ENCODE results near the gene GPC1.

GPC1 gene

DNA sequence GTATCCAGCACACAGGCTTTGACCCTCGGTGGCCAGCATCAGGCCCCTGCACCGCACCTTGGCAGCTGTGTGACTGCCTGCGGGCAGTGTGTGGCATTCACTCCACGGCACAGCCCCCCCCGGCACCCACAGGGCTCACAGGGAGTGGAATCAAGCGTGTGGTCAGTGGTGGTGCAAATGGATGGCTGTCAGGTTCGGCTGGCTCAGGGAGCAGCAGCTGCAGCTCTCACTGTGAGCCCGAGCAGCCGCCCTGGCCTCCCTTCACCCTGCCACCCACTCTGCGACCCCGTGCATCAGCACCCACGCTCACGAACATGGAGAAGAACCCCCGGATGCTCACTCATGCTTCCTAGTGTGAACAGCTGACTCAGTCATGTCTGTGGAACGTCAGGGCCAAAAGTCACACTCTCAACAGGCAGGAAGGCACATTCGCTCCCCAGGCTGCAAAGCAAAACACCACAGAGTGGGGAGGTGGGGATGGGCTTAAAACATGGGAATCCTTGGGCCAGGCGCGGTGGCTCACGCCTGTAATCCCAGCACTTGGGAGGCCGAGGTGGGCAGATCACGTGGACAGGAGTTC is 41.5 kb upstream of the GPC1 start:
- no peaks in the 10 kb centered on the region for H3K36me3 ChIP-seq (ENCODE audit: insufficient read depth, low read length)
- no peak overlapping the region for H3K9ac ChIP-seq (ENCODE audit: low read depth, low read length)
- H3K9me3 ChIP-seq (ENCODE audit: control insufficient read depth, insufficient read depth, low read length): no peaks in the 10 kb centered on the region
- peaks cover 10% of the 10 kb centered on the region; the same call in 1 of the 2 replicates for H3K4me1 ChIP-seq (ENCODE audit: insufficient read depth, low read length)

DNA sequence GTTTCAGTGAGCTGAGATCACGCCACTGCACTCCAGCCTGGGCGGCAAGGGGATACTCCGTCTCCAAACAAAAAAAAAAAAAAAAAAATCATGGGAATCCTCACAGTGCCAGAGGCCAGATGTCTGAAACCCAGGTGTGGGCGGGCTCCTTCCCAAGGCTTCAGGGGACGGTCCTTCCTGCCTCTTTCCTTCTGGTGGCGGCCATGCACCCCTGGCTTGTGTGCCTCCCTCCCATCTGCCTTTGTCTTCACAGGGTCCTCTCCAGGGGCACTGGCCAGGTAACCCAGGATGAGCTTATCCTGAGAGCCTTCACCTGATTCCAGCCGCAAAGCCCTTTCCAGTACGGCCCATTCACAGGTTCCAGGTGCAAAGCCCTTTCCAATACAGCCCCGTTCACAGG is 40.9 kb upstream of the GPC1 start:
- Histone ChIP-seq H3K9me3 (ENCODE audit: control insufficient read depth, insufficient read depth, low read length) (no peaks in the 10 kb centered on the region), H3K36me3 (ENCODE audit: insufficient read depth, low read length) (no peaks in the 10 kb centered on the region), H3K4me1 (ENCODE audit: insufficient read depth, low read length) (peaks cover 10% of the 10 kb centered on the region; the same call in 1 of the 2 replicates), H3K9ac (ENCODE audit: low read depth, low read length) (no peak overlapping the region)

DNA sequence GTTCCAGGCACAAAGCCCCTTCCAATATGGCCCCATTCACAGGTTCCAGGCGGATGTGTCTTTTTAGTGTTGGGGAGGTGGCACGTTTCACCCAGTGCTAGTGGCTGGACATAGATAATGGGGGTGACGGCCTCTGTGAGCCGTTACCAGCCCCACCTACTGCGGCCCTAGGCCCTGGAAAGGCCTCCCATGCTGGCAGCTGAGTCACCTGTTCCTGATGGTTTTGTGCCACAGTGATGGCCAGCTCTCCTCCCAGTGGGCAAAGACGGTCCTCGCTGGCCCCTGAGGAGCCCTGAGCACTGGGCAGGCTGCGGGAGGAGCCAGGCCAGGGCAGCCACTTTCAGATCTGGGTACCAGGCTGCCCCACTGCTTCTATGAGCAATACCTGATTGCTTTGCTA is 40.0 kb upstream of the GPC1 start:
- H3K9ac ChIP-seq (ENCODE audit: low read depth, low read length): no peak overlapping the region
- H3K36me3 ChIP-seq (ENCODE audit: insufficient read depth, low read length): no peaks in the 10 kb centered on the region
- H3K9me3 ChIP-seq (ENCODE audit: control insufficient read depth, insufficient read depth, low read length): no peaks in the 10 kb centered on the region

DNA sequence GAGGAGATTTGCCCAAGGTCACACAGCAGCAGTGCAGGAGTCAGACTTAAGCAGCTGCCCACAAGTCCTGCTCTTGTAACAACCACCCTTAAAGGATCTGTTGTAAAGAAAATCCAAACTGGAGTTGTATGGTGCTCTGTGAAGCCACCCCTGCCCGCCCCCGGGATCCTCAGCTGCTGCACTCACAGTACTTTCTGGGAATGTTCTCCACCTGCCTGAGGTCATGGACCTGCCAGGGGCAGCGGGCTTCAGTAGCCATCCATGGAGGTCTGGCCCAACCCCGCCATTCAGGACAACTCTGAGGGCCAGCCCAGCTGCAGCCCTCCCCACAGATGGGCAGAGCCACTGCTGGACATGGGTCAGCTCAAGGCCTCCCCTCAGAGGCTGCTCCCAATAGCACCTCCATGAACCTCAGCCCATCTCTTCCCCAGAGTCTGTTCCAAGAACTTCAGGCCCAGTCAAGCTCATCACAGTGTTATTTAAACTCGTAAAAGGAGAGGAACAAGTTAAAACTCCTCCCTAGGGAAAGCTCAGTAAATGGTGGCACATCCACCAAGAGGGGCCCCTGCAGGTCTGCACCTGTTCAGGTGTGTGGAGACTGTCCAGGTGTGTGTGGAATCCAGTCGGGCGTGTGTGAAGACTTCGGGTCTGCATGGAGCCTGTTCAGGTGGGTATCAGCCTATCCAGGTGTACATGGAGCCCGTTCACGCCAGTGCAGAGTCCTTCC is 39.4 kb upstream of the GPC1 start:
- no peak overlapping the region for H3K9ac ChIP-seq (ENCODE audit: low read depth, low read length)
- no peaks in the 10 kb centered on the region for H3K9me3 ChIP-seq (ENCODE audit: control insufficient read depth, insufficient read depth, low read length)
- H3K4me1 ChIP-seq (ENCODE audit: insufficient read depth, low read length): peaks cover 10% of the 10 kb centered on the region; the same call in 1 of the 2 replicates
- H3K36me3 ChIP-seq (ENCODE audit: insufficient read depth, low read length): no peaks in the 10 kb centered on the region

More for the DNA sequence above, 40.0 kb upstream of the GPC1 start:
- H3K4me1 ChIP-seq (ENCODE audit: insufficient read depth, low read length): peaks cover 10% of the 10 kb centered on the region; the same call in 1 of the 2 replicates

DNA sequence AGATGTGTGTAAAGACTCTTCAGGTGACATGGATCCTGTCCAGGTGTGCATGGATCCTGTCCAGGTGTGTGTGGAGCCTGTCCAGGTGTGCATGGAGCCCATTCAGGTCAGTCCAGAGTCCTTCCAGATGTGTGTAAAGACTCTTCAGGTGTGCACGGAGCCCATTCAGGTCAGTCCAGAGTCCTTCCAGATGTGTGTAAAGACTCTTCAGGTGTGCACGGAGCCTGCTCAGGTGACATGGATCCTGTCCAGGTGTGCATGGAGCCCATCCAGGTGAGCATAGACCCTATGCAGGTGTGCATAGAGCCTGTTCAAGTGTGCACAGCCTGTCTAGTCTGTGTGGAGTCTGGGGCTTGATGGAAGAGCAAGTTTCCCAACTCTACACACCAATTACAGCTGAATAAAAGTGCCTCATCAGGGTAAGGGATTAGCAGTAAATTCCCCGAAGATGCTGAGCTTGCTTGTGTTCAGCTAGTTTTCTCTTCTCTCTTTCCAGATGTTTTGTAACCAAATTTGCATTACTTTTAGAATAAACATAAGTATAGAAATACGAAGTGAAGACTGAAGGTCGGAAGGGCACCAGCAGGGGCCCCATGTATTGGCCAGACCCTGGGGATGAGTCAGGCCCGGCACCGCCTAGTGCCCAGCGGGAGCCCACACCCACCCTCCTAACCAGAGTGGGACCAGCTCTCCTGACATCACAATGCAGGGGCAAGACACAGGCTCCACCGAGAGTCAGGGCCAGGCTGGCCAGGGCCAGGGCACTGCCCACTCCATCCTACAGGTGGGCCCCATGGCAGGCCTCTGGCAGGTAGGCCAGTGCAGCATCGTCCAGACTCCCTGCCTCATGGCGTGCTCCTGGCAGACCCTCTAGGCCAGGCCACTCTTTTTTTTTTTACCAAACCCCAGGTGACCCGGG is 38.6 kb upstream of the GPC1 start:
- Histone ChIP-seq H3K9ac (ENCODE audit: low read depth, low read length) (no peak overlapping the region), H3K36me3 (ENCODE audit: insufficient read depth, low read length) (no peaks in the 10 kb centered on the region), H3K4me1 (ENCODE audit: insufficient read depth, low read length) (peaks cover 10% of the 10 kb centered on the region; the same call in 1 of the 2 replicates), H3K9me3 (ENCODE audit: control insufficient read depth, insufficient read depth, low read length) (no peaks in the 10 kb centered on the region)

DNA sequence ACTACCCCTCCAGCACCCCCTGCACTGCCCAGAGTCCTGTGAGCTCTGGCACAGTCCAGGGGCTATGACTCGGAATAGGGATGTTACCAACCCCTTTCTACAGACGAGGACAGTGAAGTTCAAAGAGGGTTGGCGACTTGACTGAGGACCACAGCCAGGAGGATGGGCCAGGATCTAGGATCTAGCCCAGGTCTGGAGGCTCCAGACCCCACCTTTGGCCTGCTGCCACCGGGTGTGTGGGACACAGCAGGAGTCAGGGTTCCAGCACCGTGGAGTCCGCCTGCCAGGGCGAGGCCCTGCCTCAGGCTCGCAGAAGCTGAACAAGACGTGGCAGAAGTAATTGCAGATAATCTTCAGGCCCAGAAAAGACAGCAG is 37.9 kb upstream of the GPC1 start:
- Histone ChIP-seq H3K36me3 (ENCODE audit: insufficient read depth, low read length) (no peaks in the 10 kb centered on the region), H3K9me3 (ENCODE audit: control insufficient read depth, insufficient read depth, low read length) (no peaks in the 10 kb centered on the region), H3K9ac (ENCODE audit: low read depth, low read length) (no peak overlapping the region), H3K4me1 (ENCODE audit: insufficient read depth, low read length) (peaks cover 6% of the 10 kb centered on the region; the same call in 1 of the 2 replicates)

DNA sequence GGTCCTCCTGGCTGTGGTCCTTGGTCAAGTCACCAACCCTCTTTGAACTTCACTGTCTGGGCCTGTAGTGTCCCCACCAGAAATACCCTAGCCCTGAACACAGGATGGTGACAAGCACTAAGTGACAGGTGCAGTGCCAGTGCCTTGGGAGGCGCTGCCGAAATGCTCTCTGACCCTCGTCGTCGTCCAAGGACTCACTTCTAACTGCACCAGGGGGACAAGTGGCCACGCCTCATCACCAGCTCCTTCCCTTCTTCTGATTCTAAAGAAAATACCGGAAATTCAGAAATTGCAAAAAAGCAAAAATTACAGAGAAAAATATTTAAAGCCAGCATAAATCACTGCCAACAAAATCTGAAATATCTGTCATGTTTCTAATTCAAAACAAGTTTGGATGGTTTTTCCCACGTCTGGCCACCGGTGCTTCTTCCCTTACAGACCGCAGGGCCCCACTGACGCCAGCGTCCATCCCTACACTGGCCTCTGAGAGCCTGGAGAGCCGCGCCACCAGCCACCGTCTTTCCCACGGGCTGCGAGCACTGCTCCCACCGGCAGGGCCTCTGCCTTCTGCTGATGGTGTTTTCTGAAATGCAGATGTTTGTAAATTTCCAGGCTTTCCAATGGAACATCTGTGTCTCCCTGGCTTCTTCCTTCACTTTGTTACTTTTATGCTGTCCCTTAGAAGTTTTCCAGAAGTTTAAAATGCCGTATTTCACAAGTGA is 37.4 kb upstream of the GPC1 start:
- Histone ChIP-seq H3K36me3 (ENCODE audit: insufficient read depth, low read length) (no peaks in the 10 kb centered on the region), H3K9ac (ENCODE audit: low read depth, low read length) (no peak overlapping the region), H3K9me3 (ENCODE audit: control insufficient read depth, insufficient read depth, low read length) (no peaks in the 10 kb centered on the region), H3K4me1 (ENCODE audit: insufficient read depth, low read length) (0 out of 2 replicates have a peak, but pooled peaks cover under 1% of the 10 kb centered on the region)

DNA sequence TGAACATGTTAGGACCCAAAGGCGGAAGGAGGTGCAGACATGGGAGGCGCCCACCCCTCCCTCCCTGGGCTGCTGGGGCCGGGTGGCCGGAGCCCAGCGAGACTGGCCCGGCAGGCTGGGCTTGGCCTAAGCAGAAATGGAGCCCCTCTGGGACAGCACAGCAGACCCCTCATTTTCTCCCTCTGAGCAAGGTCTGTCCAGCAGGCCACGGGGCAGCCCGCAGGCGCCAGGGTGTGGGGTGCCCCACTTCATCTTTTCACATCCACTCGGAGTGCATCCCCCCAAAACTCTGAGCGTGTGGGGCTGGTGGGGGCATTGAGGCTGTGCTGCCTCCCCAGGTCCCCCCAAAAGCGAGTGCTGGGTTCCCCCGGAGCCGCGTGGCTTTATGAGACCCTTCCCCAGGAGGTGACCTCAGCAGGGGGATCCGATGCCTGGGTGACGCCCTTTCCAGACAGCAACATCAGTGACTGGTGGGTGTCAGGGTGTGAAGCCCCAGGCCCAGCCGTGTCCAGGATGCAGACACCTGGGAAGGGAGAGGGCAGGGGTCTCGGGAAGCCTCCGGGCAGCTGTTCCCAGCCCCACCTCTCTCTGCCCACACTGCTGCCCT is 36.7 kb upstream of the GPC1 start:
- no peaks in the 10 kb centered on the region for H3K9me3 ChIP-seq (ENCODE audit: control insufficient read depth, insufficient read depth, low read length)
- no peak overlapping the region for H3K9ac ChIP-seq (ENCODE audit: low read depth, low read length)
- no peaks in the 10 kb centered on the region for H3K36me3 ChIP-seq (ENCODE audit: insufficient read depth, low read length)
- no peaks in the 10 kb centered on the region for H3K4me1 ChIP-seq (ENCODE audit: insufficient read depth, low read length)

DNA sequence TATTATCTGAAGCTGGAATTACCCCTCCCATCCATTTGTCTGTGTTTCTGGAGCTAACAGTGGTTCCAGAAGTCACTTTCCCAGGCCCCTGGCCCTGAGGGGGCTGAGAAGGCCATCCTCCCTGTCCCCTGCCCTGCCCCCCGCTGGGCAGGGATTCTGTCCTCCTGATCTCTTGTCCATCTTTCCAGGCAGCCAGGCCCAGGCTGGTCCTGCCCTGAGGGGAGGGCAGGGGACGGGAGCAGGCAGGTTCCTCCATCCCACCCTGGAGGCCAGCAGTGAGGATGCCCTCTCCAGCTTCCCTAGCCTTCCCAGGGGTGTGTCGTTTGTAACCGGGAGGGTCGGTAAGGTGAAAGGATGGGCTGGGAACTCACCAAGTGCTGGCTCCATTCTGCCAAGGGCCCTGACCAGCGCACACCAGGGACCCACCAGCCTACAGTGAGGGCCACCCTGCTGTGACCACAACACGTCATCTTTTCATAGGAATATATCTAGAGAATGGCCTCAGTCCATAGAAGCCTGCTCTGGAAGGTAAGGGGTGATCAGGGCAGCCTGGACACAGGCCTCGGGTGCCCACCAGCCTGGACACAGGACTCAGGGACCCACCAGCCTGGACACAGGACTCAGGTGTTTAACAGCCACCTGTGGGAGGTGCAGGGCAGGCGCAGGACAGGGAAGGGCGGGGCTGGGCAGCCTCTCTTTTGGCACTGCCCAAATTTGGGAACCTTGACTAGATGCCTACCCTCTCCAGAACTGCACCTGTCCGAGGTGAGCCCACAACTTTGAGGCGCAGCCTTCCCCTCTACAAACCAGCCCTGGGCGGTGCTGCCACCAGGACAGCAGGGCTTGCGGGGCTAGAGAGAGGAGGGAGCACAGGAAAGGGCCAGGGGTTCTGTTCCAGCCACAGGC is 35.8 kb upstream of the GPC1 start:
- no peak overlapping the region for H3K9ac ChIP-seq (ENCODE audit: low read depth, low read length)
- no peaks in the 10 kb centered on the region for H3K36me3 ChIP-seq (ENCODE audit: insufficient read depth, low read length)
- no peaks in the 10 kb centered on the region for H3K4me1 ChIP-seq (ENCODE audit: insufficient read depth, low read length)
- no peaks in the 10 kb centered on the region for H3K9me3 ChIP-seq (ENCODE audit: control insufficient read depth, insufficient read depth, low read length)

DNA sequence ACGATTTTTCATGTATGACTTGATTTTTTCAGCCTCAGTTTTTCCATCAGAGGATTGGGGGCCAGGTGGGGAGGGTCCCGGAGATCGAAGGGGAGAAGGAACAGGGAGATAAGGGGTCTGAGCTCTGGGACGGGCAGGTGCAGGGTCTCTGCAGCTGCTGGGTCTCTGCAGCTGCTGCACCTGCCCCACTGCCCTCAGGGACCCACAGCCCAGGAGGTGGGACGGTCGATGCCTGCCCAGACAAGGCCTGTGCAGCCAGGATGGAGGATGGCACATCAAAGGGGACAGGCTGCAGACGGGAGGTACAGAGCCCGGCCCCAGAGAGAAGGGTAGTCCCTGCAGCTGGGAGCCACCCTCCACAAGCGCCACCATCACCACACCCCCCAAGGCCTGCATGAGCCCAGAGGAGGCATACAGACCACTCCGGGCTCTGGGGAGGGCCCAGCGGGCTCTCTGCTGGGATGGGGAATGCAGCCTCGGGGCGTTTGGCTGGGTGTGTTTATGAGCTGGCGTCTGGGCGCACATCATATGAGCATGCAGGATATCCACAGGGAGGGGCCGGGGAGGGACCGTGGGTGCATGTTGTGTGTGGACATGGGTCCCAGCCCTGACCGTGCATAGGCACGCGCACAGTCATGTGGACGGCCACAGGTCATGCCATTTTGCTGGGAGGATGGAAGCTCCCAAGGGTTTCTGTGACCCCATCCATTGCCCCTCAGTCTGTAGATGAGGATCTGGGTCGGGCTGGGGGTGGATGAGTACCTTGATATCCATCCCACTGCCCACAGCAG is 34.9 kb upstream of the GPC1 start:
- no peaks in the 10 kb centered on the region for H3K4me1 ChIP-seq (ENCODE audit: insufficient read depth, low read length)
- no peak overlapping the region for H3K9ac ChIP-seq (ENCODE audit: low read depth, low read length)
- H3K36me3 ChIP-seq (ENCODE audit: insufficient read depth, low read length): no peaks in the 10 kb centered on the region
- no peaks in the 10 kb centered on the region for H3K9me3 ChIP-seq (ENCODE audit: control insufficient read depth, insufficient read depth, low read length)

DNA sequence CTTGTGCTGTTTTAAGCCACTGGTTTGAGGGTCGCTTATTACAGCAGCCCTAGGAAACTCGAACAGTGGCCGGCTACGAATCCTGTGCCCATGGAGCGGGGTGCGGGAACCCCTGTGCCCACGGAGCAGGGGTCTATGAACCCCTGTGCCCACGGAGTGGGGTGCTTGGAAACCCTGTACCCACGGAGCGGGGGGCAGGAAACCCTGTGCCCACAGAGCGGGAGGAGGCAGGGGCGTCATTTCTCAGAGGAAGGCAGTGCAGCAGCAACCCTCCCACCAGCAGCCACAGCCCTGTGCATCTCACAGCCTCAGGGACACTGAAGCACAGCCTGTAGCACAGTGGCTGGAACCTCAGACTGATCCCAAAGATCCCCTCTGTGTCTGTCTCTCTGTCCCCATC is 34.2 kb upstream of the GPC1 start:
- no peak overlapping the region for H3K9ac ChIP-seq (ENCODE audit: low read depth, low read length)
- no peaks in the 10 kb centered on the region for H3K9me3 ChIP-seq (ENCODE audit: control insufficient read depth, insufficient read depth, low read length)
- H3K4me1 ChIP-seq (ENCODE audit: insufficient read depth, low read length): no peaks in the 10 kb centered on the region
- no peaks in the 10 kb centered on the region for H3K36me3 ChIP-seq (ENCODE audit: insufficient read depth, low read length)

DNA sequence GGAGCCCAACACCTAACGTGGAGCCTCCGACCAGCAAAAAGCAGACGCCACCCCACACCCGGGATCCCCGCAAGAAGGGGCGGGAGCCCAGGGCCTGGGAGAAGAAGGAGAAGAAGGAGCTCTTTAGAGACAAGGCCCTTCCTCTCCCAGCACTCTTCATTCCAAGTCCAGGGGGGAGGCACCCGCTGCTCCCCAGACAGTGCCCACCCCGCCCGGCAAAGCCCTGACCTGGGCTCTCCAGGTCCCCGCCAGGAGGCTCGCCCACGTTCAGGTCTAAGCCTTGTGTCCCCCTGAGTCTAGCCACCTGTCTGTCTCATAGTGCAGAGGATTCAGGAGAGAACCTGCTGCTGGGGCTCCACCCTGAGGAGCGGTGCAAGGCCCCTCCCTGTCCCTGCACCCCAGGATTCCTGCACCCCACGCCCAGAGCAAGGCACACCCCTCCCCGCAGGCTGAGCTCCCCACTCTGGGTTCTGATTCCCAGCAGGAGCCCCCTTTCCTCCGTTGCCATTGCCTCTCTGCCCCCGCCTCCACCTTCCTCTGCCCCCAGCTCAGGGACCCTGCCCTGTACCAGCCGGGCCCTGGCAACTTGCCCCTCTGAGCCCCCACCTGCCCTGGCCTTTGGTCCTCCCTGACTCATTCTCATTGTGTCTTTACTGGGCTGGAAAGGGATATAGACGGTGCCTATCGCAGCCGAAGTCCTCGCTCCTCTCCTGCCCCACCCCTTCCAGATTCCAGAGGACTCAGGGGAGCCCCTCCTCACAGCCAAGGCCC is 33.5 kb upstream of the GPC1 start:
- no peaks in the 10 kb centered on the region for H3K9me3 ChIP-seq (ENCODE audit: control insufficient read depth, insufficient read depth, low read length)
- H3K9ac ChIP-seq (ENCODE audit: low read depth, low read length): no peak overlapping the region
- H3K4me1 ChIP-seq (ENCODE audit: insufficient read depth, low read length): no peaks in the 10 kb centered on the region
- no peaks in the 10 kb centered on the region for H3K36me3 ChIP-seq (ENCODE audit: insufficient read depth, low read length)

All from ES-I3 (cell line).